Activated CD8-positive, alpha-beta T cell treated with anti-CD3 and anti-CD28 coated beads, Interleukin-2, amount 10 ng/mL, durations not matched to agents 7 days and 5 days (primary cell): ENCODE data around the gene TEX10. TPM values are rescaled to one million over a fixed set of nuclear protein-coding genes. Genes with fewer than 3 reads are reported as not detected.

Experiments
- ATAC-seq: fragments of 150-1000 bp; cut with Tn5 transposase; one replicate; pipeline ENCODE4 v1.10.0; 2021; ENCODE audit warnings: moderate library complexity
- CTCF ChIA-PET: fragments of 350-600 bp; sonication (Branson Sonifier 250); formaldehyde crosslinking; loops from one replicate; lab custom pipeline; 2021; ENCODE audit warnings: antibody characterized with exemption; lab: Charles Lee
- POLR2A ChIA-PET: fragments of 350-600 bp; sonication (Branson Sonifier 250); formaldehyde crosslinking; loops from one replicate; lab custom pipeline; 2021; ENCODE audit warnings: antibody characterized with exemption; lab: Charles Lee
- DNase-seq: peaks from one replicate; pipeline ENCODE4 v3.0.0-alpha.2; 2020
- H3K27ac Mint-ChIP-seq: one replicate; pipeline ENCODE4 v1.8.0; 2021; ENCODE audit warnings: mild to moderate bottlenecking, mixed read lengths
- H3K27me3 Mint-ChIP-seq: one replicate; pipeline ENCODE4 v1.8.0; 2021; ENCODE audit warnings: low read depth, mixed read lengths
- H3K36me3 Mint-ChIP-seq: one replicate; pipeline ENCODE4 v1.8.0; 2021; ENCODE audit warnings: low read depth, mixed read lengths
- H3K4me1 Mint-ChIP-seq: one replicate; pipeline ENCODE4 v1.8.0; 2021; ENCODE audit warnings: low read depth, mixed read lengths
- H3K4me3 Mint-ChIP-seq: one replicate; pipeline ENCODE4 v1.8.0; 2021; ENCODE audit warnings: mild to moderate bottlenecking, mixed read lengths
- H3K9me3 Mint-ChIP-seq: one replicate; pipeline ENCODE4 v1.8.0; 2022; ENCODE audit warnings: mixed read lengths; ENCODE audit not compliant: insufficient read depth
- total RNA-seq, 2 experiments: library from RNA; stranded (reverse); gene quantifications; one replicate each; pipeline ENCODE4 v1.2.3, GENCODE V29; 2021

TEX10 gene
- total RNA-seq, 2 experiments from 2014 or later: 20.6 to 21.0 TPM

DNA sequence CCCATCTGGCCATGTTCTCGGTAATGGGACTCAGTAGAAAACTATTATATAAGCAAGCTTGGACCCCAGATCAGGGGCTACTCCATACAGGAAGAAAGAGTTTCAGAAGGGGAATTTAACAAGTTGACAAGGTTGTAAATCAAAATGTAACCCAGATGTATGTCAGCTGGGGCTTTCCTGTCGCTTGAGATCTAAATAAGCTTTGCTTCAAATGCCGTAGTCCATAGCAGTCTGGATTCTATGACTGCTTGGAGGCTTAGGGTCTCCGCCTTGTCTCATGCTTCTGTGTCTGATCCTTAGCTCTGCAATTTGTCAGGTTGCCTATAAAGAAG is 70.4 kb downstream of the TEX10 start:
- H3K36me3 Mint-ChIP-seq: peaks cover 45% of the 10 kb centered on the region
- POLR2A ChIA-PET: no interaction called here
- ATAC-seq (no peak), DNase-seq (no peak)
- CTCF ChIA-PET: interaction anchor here (0.8 kb wide), 1 partner anchor 43 kb away, joined by 3 read pairs; no protein-coding TSS in a partner anchor
- H3K27me3 Mint-ChIP-seq: no peaks in the 10 kb centered on the region
- no peaks in the 10 kb centered on the region for H3K4me1 Mint-ChIP-seq
- H3K27ac Mint-ChIP-seq: no peak overlapping the region
- no peak overlapping the region for H3K4me3 Mint-ChIP-seq
- H3K9me3 Mint-ChIP-seq: peaks cover 12% of the 10 kb centered on the region

- H3K27me3 Mint-ChIP-seq: no peaks in the 10 kb centered on the region
- H3K9me3 Mint-ChIP-seq: peaks cover 12% of the 10 kb centered on the region
- H3K4me3 Mint-ChIP-seq: no peak overlapping the region
- no peak overlapping the region for H3K27ac Mint-ChIP-seq
- no peak for ATAC-seq
- ChIA-PET CTCF (interaction anchor here (0.8 kb wide), 1 partner anchor 43 kb away, joined by 3 read pairs; no protein-coding TSS in a partner anchor), POLR2A (no interaction called here)
- no peaks in the 10 kb centered on the region for H3K4me1 Mint-ChIP-seq
- no peak for DNase-seq
- peaks cover 45% of the 10 kb centered on the region for H3K36me3 Mint-ChIP-seq
Observed at GRCh38 chr9:100281676-100282387, 70.9 kb downstream of the TEX10 start.

DNA sequence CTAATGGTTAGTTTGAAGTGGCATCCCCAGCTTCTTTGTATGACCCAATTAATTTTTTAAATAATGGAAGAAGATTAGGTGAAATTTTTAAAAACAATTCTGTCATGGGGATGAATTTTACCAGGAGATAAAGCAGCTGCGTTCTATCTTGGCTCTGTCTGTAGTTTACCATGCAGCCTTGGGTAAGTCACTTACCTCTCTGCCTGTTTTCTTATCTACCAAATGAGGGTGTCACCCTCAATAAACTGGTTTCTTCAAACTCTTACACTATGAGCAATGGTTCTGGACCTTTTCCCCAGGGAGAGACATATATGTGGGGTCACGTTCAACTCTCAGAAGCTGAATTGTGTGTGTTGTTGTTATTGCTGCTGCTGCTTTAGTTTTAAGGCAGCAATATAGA is 71.7 kb downstream of the TEX10 start:
- Mint-ChIP-seq H3K27me3 (no peaks in the 10 kb centered on the region), H3K36me3 (peaks cover 41% of the 10 kb centered on the region), H3K4me1 (no peaks in the 10 kb centered on the region), H3K27ac (no peak overlapping the region), H3K4me3 (no peak overlapping the region), H3K9me3 (peaks cover 12% of the 10 kb centered on the region)
- ChIA-PET CTCF (no interaction called here), POLR2A (no interaction called here)
- no peak for ATAC-seq
- no peak for DNase-seq

GRCh38 chr9:100277166-100277979 is 75.4 kb downstream of the TEX10 start:
- no peak overlapping the region for H3K4me3 Mint-ChIP-seq
- POLR2A ChIA-PET: no interaction called here
- H3K27ac Mint-ChIP-seq: no peak overlapping the region
- H3K27me3 Mint-ChIP-seq: no peaks in the 10 kb centered on the region
- no peaks in the 10 kb centered on the region for H3K4me1 Mint-ChIP-seq
- H3K36me3 Mint-ChIP-seq: peaks cover 25% of the 10 kb centered on the region
- CTCF ChIA-PET: no interaction called here
- DNase-seq (no peak), ATAC-seq (no peak)
- H3K9me3 Mint-ChIP-seq: no peaks in the 10 kb centered on the region

GRCh38 chr9:100269656-100270055 is 83.1 kb downstream of the TEX10 start:
- no peaks in the 10 kb centered on the region for H3K27me3 Mint-ChIP-seq
- H3K4me1 Mint-ChIP-seq: no peaks in the 10 kb centered on the region
- ATAC-seq (no peak), DNase-seq (no peak)
- H3K36me3 Mint-ChIP-seq: peaks cover 10% of the 10 kb centered on the region
- no peaks in the 10 kb centered on the region for H3K9me3 Mint-ChIP-seq
- no peak overlapping the region for H3K27ac Mint-ChIP-seq
- ChIA-PET POLR2A (no interaction called here), CTCF (no interaction called here)
- no peak overlapping the region for H3K4me3 Mint-ChIP-seq

GRCh38 chr9:100268271-100268670 is 84.5 kb downstream of the TEX10 start:
- ATAC-seq (no peak), DNase-seq (no peak)
- Mint-ChIP-seq H3K27me3 (no peaks in the 10 kb centered on the region), H3K4me3 (no peak overlapping the region), H3K36me3 (peaks cover 14% of the 10 kb centered on the region), H3K4me1 (no peaks in the 10 kb centered on the region), H3K9me3 (no peaks in the 10 kb centered on the region), H3K27ac (no peak overlapping the region)
- ChIA-PET CTCF (no interaction called here), POLR2A (no interaction called here)

DNA sequence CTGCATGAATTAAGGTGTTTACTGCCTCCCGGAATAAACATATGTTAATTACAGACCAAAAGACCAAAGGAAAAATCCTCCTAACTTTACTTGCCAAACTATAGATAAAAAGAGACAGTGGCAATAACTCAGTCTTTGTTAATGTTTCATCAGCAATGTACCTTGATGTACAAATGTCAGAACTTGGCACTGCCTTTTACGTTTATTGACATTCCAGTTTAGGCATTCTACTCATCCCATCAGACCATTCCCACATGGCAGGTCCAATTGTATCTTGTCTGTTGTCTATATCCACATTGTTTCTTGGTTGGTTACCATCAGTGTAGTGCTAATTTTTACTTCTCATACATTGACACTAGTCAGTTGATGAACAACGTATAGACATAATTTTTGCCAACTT is 85.5 kb downstream of the TEX10 start:
- ChIA-PET CTCF (no interaction called here), POLR2A (no interaction called here)
- no peak for ATAC-seq
- H3K27ac Mint-ChIP-seq: no peak overlapping the region
- H3K36me3 Mint-ChIP-seq: peaks cover 8% of the 10 kb centered on the region
- H3K4me1 Mint-ChIP-seq: no peaks in the 10 kb centered on the region
- H3K9me3 Mint-ChIP-seq: no peaks in the 10 kb centered on the region
- no peaks in the 10 kb centered on the region for H3K27me3 Mint-ChIP-seq
- DNase-seq: no peak
- H3K4me3 Mint-ChIP-seq: no peak overlapping the region

Other genes starting within 250 kb of the TEX10 start
- gene MSANTD3, start 74.2 kb upstream of the TEX10 start, total RNA-seq: 10 to 100 TPM; 14.8 to 15.9 TPM
- gene TMEFF1, start 120.2 kb upstream of the TEX10 start, total RNA-seq: not detected
- gene CAVIN4, start 225.1 kb upstream of the TEX10 start, total RNA-seq: under 1 TPM; 0.11 to 0.16 TPM